HG03442 (cell line): ENCODE results near the gene THAP12.
"Not testable (repeated sequence)": the region's sequence is repeated elsewhere in the genome, so short reads cannot be mapped to it uniquely, and the experiment has no call there.

ENCODE experiments used
- ATAC-seq: cut with Tn5 transposase; IDR thresholded peaks from one replicate; pipeline ENCODE4 v1.9.1; 2021; ENCODE audit warnings: mild to moderate bottlenecking, moderate library complexity; ENCODE audit not compliant: unreplicated experiment

THAP12 gene, protein sequence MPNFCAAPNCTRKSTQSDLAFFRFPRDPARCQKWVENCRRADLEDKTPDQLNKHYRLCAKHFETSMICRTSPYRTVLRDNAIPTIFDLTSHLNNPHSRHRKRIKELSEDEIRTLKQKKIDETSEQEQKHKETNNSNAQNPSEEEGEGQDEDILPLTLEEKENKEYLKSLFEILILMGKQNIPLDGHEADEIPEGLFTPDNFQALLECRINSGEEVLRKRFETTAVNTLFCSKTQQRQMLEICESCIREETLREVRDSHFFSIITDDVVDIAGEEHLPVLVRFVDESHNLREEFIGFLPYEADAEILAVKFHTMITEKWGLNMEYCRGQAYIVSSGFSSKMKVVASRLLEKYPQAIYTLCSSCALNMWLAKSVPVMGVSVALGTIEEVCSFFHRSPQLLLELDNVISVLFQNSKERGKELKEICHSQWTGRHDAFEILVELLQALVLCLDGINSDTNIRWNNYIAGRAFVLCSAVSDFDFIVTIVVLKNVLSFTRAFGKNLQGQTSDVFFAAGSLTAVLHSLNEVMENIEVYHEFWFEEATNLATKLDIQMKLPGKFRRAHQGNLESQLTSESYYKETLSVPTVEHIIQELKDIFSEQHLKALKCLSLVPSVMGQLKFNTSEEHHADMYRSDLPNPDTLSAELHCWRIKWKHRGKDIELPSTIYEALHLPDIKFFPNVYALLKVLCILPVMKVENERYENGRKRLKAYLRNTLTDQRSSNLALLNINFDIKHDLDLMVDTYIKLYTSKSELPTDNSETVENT

DNA sequence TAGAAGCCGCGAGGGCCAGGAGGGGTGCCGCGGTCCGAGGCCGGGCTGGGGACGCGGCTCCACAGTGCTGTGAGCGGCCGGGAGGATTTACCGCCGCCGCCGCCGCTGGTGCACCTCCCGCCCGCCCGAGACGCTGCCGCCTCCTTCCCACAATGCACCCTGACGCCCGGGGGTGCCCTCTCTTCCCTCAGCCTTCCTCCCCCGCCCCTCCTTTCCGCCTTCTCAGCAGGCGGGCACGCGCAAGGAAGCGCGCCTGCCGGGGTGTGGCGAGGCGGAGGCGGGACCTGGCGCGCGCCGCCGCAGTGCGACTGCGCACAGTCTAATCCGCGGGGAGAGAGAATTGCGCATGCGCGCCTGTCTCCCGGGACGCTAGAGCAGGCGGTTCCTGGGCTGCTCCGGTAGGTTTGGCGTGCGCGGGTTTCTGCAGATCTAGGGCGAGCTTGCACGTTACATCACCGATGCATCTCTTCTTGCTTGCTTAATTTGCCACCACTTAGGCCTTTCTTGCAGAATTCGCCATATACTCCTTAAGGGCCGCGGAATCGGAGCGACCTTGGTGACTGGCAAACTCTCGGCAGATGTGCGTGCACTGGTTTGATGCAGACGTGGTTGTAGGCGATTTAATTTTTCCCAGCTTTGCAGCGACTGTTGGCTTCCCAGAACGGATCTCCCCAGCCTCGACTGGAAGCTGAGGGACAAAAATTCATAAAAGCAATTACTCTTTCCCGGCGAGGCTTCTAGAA lies at the start of gene THAP12, which contains the start of gene GVQW3:
Gene THAP12, minus strand, starts transcription at position 156 of the 743 bp plus-strand sequence. CDS start 296 bp downstream, outside the sequence.
Gene GVQW3, plus strand, starts transcription at position 347 of the 743 bp plus-strand sequence. CDS start 506 bp downstream, outside the sequence.
- ATAC-seq = peak; percentile 66

DNA sequence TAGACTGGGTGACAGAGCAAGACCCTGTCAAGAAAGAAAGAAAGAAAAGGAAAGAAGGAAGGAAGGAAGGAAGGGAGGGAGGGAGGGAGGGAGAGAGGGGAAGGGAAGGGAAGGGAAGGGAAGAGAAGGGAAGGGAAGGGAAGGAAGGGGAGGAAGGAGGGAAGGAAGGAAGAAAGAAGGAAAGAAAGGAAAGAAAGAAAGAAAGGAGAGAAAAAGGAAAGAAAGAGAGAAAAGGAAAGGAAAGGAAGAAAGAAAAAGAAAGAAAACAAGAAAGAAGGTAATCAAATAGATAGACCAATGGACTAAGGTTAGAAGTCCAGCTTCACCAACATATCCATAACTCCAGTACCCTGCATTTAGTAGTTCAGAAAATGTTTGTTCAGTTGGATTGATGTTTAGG lies 45.7 kb upstream of the THAP12 start:
- ATAC-seq = no peak

DNA sequence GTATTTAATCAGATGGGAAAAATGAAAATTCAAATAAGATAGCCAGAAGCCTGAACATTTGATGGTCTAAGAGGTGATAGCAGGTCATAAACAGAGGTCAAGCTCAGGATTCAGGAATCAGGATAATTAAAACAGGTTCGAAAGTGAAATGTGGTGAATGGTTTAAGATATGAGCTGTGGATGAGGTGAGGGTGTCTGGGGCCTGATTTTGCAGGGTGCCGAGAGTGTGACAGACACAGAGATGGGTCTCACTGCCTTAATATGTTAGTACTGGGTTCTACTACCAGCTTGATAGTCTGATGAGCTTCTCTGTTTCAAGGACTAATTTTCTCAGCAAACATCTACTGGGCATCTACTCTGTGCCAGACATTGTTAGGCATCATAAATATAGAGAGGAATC lies 44.0 kb upstream of the THAP12 start:
- ATAC-seq = peak; percentile 47

DNA sequence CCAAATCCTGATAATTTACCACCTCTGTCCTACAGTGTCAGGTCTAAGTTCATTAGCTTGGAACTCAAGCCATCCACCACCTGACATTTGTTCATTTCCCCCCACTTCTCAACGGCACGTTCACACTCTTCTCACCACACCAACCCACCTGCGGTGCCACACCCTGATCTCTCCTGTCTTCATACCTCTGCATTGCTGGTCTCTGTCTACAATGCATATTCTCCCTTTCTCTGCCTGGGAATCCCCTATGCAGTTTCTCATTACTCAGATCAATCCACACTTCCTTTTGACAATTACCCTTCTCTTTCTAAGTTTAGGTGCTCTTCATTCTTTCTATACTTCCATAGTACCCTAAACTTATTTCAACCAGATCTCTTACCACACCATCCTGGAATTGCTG lies 43.4 kb upstream of the THAP12 start:
- ATAC-seq = peak; percentile 73

DNA sequence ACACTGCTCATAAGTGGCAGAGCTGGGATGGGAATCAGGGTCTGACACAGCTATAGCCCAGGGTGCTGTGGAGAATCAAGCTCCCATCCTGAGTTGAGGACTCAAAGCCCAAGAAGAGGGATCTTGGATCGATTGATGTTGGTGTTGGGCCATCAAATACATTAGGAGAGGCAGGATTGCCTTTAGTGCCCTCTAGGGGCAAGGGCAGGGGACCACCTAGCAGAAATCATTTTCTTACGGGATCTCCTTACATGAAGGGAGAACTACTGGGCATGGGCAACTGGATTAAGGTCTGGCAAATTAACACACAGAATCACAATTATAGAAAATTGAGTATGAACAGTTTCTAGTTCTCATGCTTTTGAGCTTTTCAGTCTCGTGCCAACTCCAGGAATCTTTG lies 39.0 kb upstream of the THAP12 start:
- no peak for ATAC-seq

DNA sequence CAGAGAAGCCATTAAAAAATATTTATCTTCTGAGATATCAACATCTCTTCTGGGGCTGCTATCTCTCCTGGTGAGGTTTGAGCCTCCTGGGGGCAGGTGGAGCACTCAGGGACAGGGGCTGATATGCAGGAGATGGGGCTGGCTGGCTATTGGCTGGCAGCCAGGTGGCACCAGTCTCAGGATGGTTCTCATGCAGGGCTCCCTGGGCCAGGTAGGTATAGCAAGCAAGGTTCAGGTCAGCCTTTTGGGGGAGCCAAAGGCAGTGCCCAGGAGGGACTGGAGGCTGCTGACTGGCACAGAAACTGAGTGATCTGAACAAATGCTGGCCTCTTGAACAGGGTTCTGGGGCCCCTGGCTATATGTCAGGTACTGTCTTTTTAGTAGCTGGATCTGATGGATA lies 34.1 kb upstream of the THAP12 start:
- ATAC-seq = no peak

DNA sequence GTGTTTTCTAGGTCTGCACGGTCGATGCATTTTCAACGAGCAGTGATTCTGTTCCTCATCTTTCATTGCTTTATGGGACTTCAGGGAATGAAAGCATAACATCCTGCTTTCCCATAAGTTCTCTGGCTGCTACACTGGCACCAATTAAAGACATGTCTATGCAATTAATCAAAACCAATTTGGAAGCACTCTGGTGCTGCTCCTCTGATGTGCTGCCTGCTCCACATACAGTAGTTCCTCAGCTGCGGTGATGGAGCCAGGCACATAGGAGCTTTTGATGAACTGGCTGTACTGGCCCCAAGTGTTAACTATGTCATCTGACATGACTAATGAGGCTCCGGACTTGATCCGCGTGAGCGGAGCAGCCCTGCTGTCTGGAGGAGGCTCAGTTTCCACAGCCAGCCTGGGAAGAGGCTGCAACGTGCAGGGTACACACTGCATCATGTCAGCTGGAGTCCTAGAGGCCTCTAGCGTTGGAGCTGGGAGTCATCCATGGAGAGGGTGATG lies 30.0 kb upstream of the THAP12 start:
- no peak for ATAC-seq

DNA sequence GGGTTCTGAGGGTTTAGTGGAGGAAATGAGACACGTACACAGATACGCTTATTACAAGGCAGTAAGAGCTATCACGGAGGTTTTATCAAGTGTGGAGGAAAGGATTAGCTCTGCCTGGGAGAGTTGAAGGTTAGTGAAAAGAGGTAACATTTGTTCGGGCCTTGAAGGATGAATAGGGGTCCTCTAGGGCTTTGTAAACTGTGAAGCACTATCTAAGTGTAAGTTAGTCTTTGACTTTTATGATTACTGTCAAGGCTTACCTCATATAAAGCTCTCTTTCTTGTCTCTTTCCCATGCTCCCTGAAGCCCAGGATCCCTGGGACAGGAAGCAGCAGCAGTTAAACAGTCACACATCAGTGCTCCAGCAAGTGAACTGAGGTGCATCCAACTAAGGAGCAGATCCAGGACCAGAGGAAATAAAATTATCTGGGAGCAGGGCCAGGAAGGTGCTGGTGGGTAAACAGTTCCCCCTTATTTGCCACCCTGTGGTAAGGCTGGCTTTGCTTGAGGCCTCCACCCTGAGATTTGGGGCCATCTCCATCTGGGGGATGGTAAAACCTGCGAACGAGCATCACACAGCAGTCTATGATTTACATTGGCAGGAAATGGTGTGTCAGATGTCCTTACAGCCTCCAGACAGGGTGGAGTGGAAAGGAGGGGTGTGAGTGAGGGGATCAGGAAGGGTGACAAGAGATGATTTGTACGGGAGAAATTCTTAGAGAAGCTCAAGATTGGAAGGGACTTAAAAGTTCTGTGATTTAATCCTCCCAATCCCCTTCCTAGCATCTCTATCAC lies 27.4 kb upstream of the THAP12 start:
- ATAC-seq = no peak

DNA sequence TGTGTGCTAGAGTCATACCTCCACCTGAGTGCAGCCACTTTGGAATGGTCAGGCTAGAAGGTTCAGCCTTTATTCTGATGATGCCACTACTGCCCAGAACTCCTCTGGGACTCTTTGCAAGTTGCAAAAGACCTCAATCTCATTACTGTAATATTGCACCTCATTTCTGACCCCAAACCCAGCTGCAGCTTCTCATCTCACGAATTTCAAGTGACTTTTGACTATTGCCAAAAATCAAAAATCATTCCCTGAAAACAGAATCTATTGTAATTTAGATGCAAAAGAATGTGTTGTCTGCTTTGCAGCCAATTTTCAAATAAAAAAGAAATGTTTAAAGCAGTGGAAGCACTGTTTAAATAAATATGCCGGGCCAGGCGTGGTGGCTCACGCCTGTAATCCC lies 25.4 kb upstream of the THAP12 start:
- ATAC-seq = no peak

DNA sequence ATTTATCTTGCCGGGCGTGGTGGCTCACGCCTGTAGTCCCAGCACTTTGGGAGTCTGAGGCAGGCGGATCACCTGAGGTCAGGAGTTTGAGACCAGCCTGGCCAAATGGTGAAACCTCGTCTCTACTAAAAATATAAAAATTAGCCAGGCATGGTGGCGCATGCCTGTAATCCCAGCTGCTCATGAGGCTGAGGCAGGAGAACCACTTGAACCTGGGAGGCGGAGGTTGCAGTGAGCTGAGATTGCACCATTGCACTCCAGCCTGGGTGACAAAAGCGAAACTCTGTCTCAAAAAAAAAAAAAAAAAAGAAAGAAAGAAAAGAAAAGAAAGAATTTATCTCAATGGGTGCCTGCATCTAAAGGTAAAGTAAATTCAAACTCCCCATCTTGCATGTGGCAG lies 20.6 kb upstream of the THAP12 start:
- not testable (repeated sequence) for ATAC-seq

DNA sequence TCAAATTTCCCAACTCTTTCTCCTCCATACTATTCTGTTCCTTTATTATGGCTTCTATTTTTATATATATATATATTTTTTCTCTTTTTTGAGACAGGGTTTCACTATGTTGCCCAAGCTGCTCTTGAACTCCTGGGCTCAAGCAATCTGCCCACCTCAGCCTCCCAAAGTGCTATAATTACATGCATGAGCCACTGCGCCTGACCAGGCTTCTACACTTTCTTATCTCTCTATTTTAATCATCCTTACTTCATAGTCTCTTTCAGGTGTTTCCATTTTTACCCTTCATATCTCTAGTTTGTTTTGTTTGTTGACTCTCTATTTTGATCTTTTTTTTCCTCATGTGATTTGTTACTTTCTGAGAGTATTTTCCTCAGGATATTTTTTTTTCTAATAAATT lies 20.0 kb upstream of the THAP12 start:
- ATAC-seq = no peak

DNA sequence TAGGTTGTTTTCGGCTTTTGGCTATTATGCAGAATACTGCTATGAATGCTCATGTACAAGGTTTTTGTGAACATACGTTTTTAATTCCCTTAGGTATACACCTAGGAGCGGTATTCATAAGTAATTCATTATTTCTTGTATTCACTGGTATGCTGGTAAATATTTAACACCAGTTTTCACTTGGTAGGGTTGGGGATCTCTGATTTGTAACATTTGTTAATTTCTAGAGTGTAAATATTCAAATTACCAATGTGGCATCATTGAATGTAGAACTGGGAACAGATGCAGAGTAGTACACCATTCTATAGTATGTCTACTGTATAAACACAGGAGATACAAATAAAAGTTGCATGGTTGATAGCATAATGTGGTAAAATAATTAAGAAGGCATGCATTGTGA lies 16.5 kb upstream of the THAP12 start:
- ATAC-seq = no peak

DNA sequence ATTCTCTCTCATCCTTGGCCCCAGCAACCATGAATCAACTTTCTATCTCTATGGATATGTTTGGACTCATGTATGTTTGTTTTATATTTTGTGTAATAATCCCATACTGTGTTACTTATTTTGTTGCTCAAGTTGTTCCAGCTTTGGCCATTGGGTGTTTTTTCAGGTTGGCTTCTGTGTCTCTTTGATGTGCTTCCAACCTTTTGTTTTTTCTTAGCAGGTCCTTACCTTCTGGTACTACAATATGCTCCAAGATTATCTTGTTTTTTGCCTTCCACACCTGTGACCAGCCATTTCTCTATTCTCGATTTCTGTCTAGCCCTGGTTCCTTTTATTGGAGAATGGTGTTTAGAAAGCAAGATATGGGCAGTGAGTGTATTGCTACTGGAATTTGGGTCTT lies 14.4 kb upstream of the THAP12 start:
- no peak for ATAC-seq

DNA sequence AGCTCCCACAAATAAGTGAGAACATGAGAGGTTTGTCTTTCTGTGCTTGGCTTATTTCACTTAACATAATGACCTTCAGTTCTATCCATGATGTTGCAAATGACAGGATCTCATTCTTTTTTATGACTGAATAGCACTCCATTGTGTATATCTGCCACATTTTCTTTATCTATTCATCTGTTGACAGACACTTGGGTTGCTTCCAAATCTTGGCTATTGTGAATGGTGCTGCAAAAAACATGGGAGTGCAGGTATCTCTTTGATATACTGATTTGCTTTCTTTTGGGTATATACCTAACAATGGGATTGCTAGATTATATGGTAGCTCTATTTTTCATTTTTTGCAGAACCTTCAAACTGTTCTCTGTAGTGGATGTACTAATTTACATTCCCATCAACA lies 13.5 kb upstream of the THAP12 start:
- ATAC-seq = no peak

DNA sequence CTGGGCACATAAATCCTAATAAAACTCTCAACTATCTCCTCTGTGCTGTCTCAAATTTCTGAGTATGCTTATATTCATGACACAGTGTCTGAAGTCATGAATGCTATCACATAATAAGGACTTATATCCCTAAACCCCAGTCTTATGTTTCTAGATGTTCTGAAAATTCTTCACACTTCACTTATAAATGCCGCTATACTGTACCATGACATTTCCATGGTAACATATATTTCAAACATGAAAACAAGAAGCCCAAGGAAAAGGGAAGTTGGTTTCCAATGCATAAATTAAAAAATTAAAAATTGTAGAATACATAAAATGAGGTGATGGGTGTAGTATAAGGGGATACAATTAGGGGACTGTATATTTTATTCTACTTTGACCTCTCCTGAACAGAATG lies 11.9 kb upstream of the THAP12 start:
- no peak for ATAC-seq

DNA sequence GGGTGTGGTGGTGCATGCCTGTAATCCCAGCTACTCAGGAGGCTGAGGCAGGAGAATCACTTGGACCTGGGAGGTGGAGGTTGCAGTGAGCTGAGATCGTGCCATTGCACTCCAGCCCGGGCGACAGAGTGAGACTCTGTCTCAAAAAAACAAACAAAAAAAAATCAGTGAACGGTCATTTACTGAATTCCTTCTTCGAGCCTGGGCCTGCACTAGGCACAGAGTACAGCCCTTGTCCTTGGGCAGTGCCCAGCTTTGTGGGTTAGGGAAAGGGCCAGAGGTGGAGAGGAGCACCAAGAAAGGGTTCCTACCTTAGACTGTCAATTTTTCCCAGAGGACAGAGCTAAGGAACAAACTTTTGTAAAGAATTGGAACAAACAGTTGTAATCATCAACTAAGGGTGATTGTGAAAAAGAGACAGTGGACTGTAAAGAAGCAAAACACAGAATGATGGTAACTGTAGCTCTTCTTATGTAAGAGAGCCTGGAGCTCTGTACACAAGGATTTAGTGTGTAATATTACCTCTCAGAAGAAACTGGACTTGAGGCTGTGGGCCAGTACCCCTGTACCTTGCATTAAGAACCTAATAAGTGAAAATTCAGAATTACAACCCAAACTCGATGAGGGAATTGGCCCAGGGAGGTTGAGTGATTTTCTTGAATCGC lies 11.0 kb upstream of the THAP12 start:
- no peak for ATAC-seq

DNA sequence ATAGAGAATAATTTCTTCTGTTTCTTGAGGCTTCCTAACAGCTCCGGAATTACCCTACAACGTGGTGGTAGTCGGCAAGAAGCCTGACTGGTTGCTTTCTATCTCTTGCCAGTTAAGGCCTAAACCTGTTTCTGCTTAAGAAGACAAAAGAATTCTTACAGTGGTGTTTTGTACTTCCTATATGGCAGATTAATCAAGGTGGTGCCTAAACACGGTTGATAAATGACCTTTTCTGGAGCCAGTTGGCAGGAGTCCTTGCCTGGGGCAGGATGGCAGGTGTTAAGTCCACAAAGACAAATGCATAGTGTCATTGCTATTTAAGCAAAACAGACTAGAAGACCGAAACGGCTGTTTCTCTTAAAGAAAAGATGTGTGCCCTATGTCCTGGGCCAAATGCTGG lies 10.1 kb upstream of the THAP12 start:
- no peak for ATAC-seq

DNA sequence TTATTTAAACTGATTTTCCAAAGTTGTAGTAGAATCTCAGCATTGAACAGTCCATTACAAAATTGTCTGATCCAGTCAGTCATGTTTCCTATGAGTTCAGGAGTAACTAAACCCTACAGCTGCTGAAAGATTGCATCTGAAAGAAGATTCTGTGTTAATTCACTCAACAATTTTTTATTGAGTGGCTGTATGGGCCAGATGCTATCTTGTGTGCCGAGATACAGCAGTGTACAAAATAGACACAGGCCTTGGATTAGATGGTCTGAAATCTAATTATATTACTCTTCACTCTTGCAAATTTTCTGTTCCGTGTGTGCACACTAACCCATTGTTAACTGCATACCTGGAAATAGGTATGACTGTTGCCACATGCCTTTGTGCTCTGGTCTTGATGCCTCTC lies 7.5 kb upstream of the THAP12 start:
- no peak for ATAC-seq

DNA sequence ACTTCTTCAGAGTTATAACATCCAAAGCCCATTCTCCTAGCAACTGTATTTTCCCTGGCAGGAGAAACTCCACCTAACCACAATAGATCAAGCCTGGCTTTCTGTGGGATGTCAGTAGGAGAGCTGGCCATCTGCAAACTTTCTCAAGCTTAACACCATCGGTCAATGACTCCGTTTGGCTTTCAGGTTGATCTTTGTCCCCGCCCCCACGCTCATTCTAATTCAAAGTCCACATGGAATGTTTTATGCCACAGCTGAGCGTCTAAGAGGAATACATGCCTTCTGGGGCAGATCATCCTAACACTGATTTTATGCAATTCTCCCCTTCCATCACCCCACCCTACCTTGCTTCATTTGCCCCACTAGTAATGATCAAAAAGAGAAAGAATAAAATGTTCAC lies 5.0 kb upstream of the THAP12 start:
- no peak for ATAC-seq

DNA sequence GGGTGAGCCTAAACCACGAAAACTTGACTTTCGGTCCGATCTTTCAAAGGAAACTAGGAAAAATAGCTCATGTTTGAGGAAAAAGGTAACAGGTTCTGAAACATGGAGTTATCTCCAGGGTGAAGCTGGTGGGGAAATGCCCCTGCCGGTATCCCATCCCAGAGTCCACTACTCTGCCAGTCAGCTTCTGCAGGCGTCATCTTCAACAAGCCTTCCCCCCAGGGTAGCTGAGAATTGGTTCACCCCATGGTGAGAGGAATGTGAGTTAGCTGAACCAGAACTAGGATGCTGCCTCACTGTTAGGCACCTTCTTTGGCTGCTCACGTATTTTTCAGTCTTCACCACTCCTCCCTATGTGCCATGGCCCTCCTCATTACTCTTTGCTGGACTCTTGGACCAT lies 1.3 kb upstream of the THAP12 start:
- ATAC-seq = no peak
